ENCODE measurements around the gene TNXB. TPM values are rescaled to one million over a fixed set of nuclear protein-coding genes. Genes with fewer than 3 reads are reported as not detected.

Gene TNXB
- total RNA-seq, 2 donors from 2014 or later, result 10.9 to 15.0 TPM

GRCh38 chr6:32082478-32082877 is 26.7 kb downstream of the TNXB start:
- ATAC-seq (replicated peaks in 1 of 2), result no peak
- Mint-ChIP-seq H3K4me1 (ENCODE audit: low read depth) (peaks cover 15% of the 10 kb centered on the region), H3K4me3 (no peak overlapping the region), H3K9me3 (no peaks in the 10 kb centered on the region), H3K36me3 (ENCODE audit: insufficient read depth in 2 of 2) (no peaks in the 10 kb centered on the region), H3K27me3 (ENCODE audit: low read depth) (peaks cover 46% of the 10 kb centered on the region), H3K27ac (no peak overlapping the region)
- no peak for DNase-seq

- Mint-ChIP-seq H3K4me3 (no peak overlapping the region), H3K27ac (no peak overlapping the region)
- no peak for ATAC-seq (replicated peaks in 1 of 2)
These were observed 27.8 kb downstream of the TNXB start for GRCh38 chr6:32081168-32081990.

GRCh38 chr6:32079566-32080290 is 29.4 kb downstream of the TNXB start:
- Mint-ChIP-seq H3K36me3 (ENCODE audit: insufficient read depth in 2 of 2) (no peaks in the 10 kb centered on the region), H3K27me3 (ENCODE audit: low read depth) (peaks cover 31% of the 10 kb centered on the region), H3K4me3 (no peak overlapping the region), H3K4me1 (ENCODE audit: low read depth) (no peaks in the 10 kb centered on the region), H3K9me3 (no peaks in the 10 kb centered on the region), H3K27ac (no peak overlapping the region)
- DNase-seq (no peak), ATAC-seq (replicated peaks in 1 of 2) (no peak)

More at GRCh38 chr6:32081168-32081990, 27.8 kb downstream of the TNXB start:
- Mint-ChIP-seq H3K4me1 (ENCODE audit: low read depth) (peaks cover 9% of the 10 kb centered on the region), H3K9me3 (no peaks in the 10 kb centered on the region), H3K27me3 (ENCODE audit: low read depth) (peaks cover 46% of the 10 kb centered on the region), H3K36me3 (ENCODE audit: insufficient read depth in 2 of 2) (no peaks in the 10 kb centered on the region)
- no peak for DNase-seq

- no peak overlapping the region for H3K4me3 Mint-ChIP-seq
- H3K4me1 Mint-ChIP-seq (ENCODE audit: low read depth), result no peaks in the 10 kb centered on the region
- no peak for ATAC-seq (replicated peaks in 1 of 2)
- H3K27me3 Mint-ChIP-seq (ENCODE audit: low read depth), result peaks cover 9% of the 10 kb centered on the region
- no peaks in the 10 kb centered on the region for H3K9me3 Mint-ChIP-seq
- H3K36me3 Mint-ChIP-seq (ENCODE audit: insufficient read depth in 2 of 2), result no peaks in the 10 kb centered on the region
- DNase-seq, result no peak
- H3K27ac Mint-ChIP-seq, result no peak overlapping the region
These were observed 32.8 kb downstream of the TNXB start for GRCh38 chr6:32076321-32076809.

- H3K27me3 Mint-ChIP-seq (ENCODE audit: low read depth), result peaks cover 4% of the 10 kb centered on the region
- no peaks in the 10 kb centered on the region for H3K36me3 Mint-ChIP-seq (ENCODE audit: insufficient read depth in 2 of 2)
- DNase-seq (no peak), ATAC-seq (replicated peaks in 1 of 2) (no peak)
- H3K4me3 Mint-ChIP-seq, result no peak overlapping the region
- H3K4me1 Mint-ChIP-seq (ENCODE audit: low read depth), result no peaks in the 10 kb centered on the region
- no peak overlapping the region for H3K27ac Mint-ChIP-seq
- no peaks in the 10 kb centered on the region for H3K9me3 Mint-ChIP-seq
These were observed 33.4 kb downstream of the TNXB start for GRCh38 chr6:32075781-32076180.

- Mint-ChIP-seq H3K36me3 (ENCODE audit: insufficient read depth in 2 of 2) (no peaks in the 10 kb centered on the region), H3K4me1 (ENCODE audit: low read depth) (no peaks in the 10 kb centered on the region), H3K9me3 (no peaks in the 10 kb centered on the region), H3K27ac (no peak overlapping the region), H3K27me3 (ENCODE audit: low read depth) (no peaks in the 10 kb centered on the region), H3K4me3 (no peak overlapping the region)
- DNase-seq (no peak), ATAC-seq (replicated peaks in 1 of 2) (no peak)
These were observed 34.1 kb downstream of the TNXB start for GRCh38 chr6:32074996-32075532.

GRCh38 chr6:32073613-32074012 is 35.5 kb downstream of the TNXB start:
- ATAC-seq (replicated peaks in 1 of 2) (no peak), DNase-seq (no peak)
- no peak overlapping the region for H3K27ac Mint-ChIP-seq
- H3K36me3 Mint-ChIP-seq (ENCODE audit: insufficient read depth in 2 of 2), result no peaks in the 10 kb centered on the region
- no peaks in the 10 kb centered on the region for H3K4me1 Mint-ChIP-seq (ENCODE audit: low read depth)
- no peaks in the 10 kb centered on the region for H3K9me3 Mint-ChIP-seq
- no peak overlapping the region for H3K4me3 Mint-ChIP-seq
- H3K27me3 Mint-ChIP-seq (ENCODE audit: low read depth), result no peaks in the 10 kb centered on the region

- Mint-ChIP-seq H3K27me3 (ENCODE audit: low read depth) (no peaks in the 10 kb centered on the region), H3K4me3 (no peak overlapping the region), H3K4me1 (ENCODE audit: low read depth) (no peaks in the 10 kb centered on the region), H3K27ac (no peak overlapping the region), H3K9me3 (no peaks in the 10 kb centered on the region), H3K36me3 (ENCODE audit: insufficient read depth in 2 of 2) (no peaks in the 10 kb centered on the region)
- no peak for ATAC-seq (replicated peaks in 1 of 2)
- no peak for DNase-seq
These were observed 36.0 kb downstream of the TNXB start for GRCh38 chr6:32073101-32073500.

- no peaks in the 10 kb centered on the region for H3K36me3 Mint-ChIP-seq (ENCODE audit: insufficient read depth in 2 of 2)
- H3K4me1 Mint-ChIP-seq (ENCODE audit: low read depth), result peaks cover 5% of the 10 kb centered on the region
- DNase-seq, result no peak
- no peaks in the 10 kb centered on the region for H3K27me3 Mint-ChIP-seq (ENCODE audit: low read depth)
- H3K9me3 Mint-ChIP-seq, result no peaks in the 10 kb centered on the region
- ATAC-seq (replicated peaks in 1 of 2), result no peak
- H3K27ac Mint-ChIP-seq, result no peak overlapping the region
- no peak overlapping the region for H3K4me3 Mint-ChIP-seq
These were observed 38.2 kb downstream of the TNXB start for GRCh38 chr6:32070814-32071543.

GRCh38 chr6:32069878-32070515 is 39.1 kb downstream of the TNXB start:
- H3K27ac Mint-ChIP-seq, result no peak overlapping the region

GRCh38 chr6:32069460-32069859 is 39.7 kb downstream of the TNXB start:
- Mint-ChIP-seq H3K9me3 (no peaks in the 10 kb centered on the region), H3K4me3 (no peak overlapping the region), H3K4me1 (ENCODE audit: low read depth) (peaks cover 10% of the 10 kb centered on the region), H3K36me3 (ENCODE audit: insufficient read depth in 2 of 2) (no peaks in the 10 kb centered on the region), H3K27me3 (ENCODE audit: low read depth) (no peaks in the 10 kb centered on the region), H3K27ac (no peak overlapping the region)
- ATAC-seq (replicated peaks in 1 of 2) (no peak), DNase-seq (no peak)

More at GRCh38 chr6:32069878-32070515, 39.1 kb downstream of the TNXB start:
- Mint-ChIP-seq H3K9me3 (no peaks in the 10 kb centered on the region), H3K27me3 (ENCODE audit: low read depth) (no peaks in the 10 kb centered on the region), H3K4me1 (ENCODE audit: low read depth) (peaks cover 10% of the 10 kb centered on the region), H3K36me3 (ENCODE audit: insufficient read depth in 2 of 2) (no peaks in the 10 kb centered on the region), H3K4me3 (no peak overlapping the region)
- no peak for ATAC-seq (replicated peaks in 1 of 2)
- DNase-seq, result no peak

- no peak overlapping the region for H3K4me3 Mint-ChIP-seq
- H3K27ac Mint-ChIP-seq, result no peak overlapping the region
- H3K36me3 Mint-ChIP-seq (ENCODE audit: insufficient read depth in 2 of 2), result no peaks in the 10 kb centered on the region
- H3K27me3 Mint-ChIP-seq (ENCODE audit: low read depth), result peaks cover 1% of the 10 kb centered on the region
- peaks cover 10% of the 10 kb centered on the region for H3K4me1 Mint-ChIP-seq (ENCODE audit: low read depth)
- ATAC-seq (replicated peaks in 1 of 2) (no peak), DNase-seq (no peak)
- no peaks in the 10 kb centered on the region for H3K9me3 Mint-ChIP-seq
These were observed 40.3 kb downstream of the TNXB start for GRCh38 chr6:32068867-32069266.

Measured in activated T-cell treated with anti-CD3 and anti-CD28 coated beads, Interleukin-2, amount 50 U/mL, for 72 hours (primary cell).